ENCODE measurements around the gene HIC1. TPM values are rescaled to one million over a fixed set of nuclear protein-coding genes. Genes with fewer than 3 reads are reported as not detected.

Gene HIC1
- polyA plus RNA-seq, 1 donor (not counting 4 experiments of a cell fraction or from before 2014, with no cell fraction given), result 0.64 TPM

DNA sequence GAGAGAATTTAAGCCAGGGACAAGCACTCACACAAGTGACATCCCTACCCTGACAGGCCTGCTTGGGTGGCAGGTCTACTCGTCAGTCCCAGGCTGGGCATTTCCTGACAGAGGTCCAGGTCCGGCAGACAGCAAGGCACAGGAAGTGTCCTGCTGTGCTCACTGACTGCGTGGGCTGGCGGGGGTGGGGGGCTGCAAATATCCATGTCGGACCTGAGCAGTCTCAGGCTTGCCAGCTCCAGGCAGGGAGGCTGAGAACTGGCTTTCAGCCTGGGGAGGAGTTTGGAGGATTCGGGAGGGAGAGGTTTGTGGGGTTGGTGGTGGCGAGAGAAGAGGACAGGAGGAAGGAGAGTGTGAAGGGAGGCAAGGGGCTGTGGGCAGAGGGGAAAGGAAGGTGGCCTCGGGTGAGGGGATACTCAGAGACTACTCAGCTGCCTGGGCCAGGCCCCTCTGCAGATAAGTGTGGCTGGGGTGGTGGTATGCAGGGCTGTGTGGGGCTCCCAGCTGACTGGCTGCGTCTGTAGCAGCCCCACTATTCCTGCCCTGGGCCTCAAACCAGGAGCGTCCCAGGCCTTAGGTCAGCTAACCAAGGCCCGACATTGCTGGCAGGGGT lies 7.8 kb downstream of the HIC1 start:
- peaks cover 4% of the 10 kb centered on the region for H4K20me1 ChIP-seq (ENCODE audit: control insufficient read depth, extremely low read depth, insufficient read depth, low read length)
- no peak overlapping the region for H3K9ac ChIP-seq (ENCODE audit: control insufficient read depth, extremely low read depth, insufficient read depth, low read length)
- no peak overlapping the region for H3K4me3 ChIP-seq (ENCODE audit: control insufficient read depth in 2 of 3, extremely low read depth in 1 of 3, insufficient read depth in 2 of 3, low read depth in 1 of 3, low read length in 3 of 3)
- H3K4me1 ChIP-seq (ENCODE audit: control insufficient read depth, extremely low read depth, insufficient read depth, low read length), result no peaks in the 10 kb centered on the region
- no peak for DNase-seq (ENCODE audit: low read depth, low spot score)
- H3K36me3 ChIP-seq (ENCODE audit: control insufficient read depth in 2 of 2, extremely low read depth in 1 of 2, insufficient read depth in 2 of 2, low read length in 2 of 2), result peaks cover 20 to 28% of the 10 kb centered on the region in 2 experiments
- dilution Hi-C loops (cut with MboI; ENCODE audit: extremely low pct_ligation_motif_present, low sequenced_read_pairs), result no loop called here
- TF ChIP-seq, protein P1, sequence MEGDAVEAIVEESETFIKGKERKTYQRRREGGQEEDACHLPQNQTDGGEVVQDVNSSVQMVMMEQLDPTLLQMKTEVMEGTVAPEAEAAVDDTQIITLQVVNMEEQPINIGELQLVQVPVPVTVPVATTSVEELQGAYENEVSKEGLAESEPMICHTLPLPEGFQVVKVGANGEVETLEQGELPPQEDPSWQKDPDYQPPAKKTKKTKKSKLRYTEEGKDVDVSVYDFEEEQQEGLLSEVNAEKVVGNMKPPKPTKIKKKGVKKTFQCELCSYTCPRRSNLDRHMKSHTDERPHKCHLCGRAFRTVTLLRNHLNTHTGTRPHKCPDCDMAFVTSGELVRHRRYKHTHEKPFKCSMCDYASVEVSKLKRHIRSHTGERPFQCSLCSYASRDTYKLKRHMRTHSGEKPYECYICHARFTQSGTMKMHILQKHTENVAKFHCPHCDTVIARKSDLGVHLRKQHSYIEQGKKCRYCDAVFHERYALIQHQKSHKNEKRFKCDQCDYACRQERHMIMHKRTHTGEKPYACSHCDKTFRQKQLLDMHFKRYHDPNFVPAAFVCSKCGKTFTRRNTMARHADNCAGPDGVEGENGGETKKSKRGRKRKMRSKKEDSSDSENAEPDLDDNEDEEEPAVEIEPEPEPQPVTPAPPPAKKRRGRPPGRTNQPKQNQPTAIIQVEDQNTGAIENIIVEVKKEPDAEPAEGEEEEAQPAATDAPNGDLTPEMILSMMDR (optimal IDR thresholded peaks at IDR 0.05 in 1 of 3, IDR thresholded peaks at IDR 0.05 in 1 of 3, conservative IDR thresholded peaks at IDR 0.05 in 1 of 3; ENCODE audit: extremely low read depth in 1 of 3, insufficient read depth in 2 of 3, low read length in 3 of 3), result no peak
- TF ChIP-seq EZH2 (IDR thresholded peaks at IDR 0.05; ENCODE audit: low read length), result no peak
- no peak overlapping the region for H2AFZ ChIP-seq (ENCODE audit: control insufficient read depth, low read length)
- no peaks in the 10 kb centered on the region for H3K9me3 ChIP-seq (ENCODE audit: control insufficient read depth, low read depth, low read length)
- H3K79me2 ChIP-seq (ENCODE audit: control insufficient read depth, insufficient read depth, low read length), result peaks cover 3% of the 10 kb centered on the region
- no peak overlapping the region for H3K4me2 ChIP-seq (ENCODE audit: control insufficient read depth, extremely low read depth, insufficient read depth, low read depth, low read length)
- no peak overlapping the region for H3K27ac ChIP-seq (ENCODE audit: control insufficient read depth, insufficient read depth, low read length)
- H3K9me1 ChIP-seq (ENCODE audit: control insufficient read depth, extremely low read depth, insufficient read depth, low read length), result no peaks in the 10 kb centered on the region
- no peak for FAIRE-seq
- H3K27me3 ChIP-seq (ENCODE audit: control insufficient read depth, extremely low read depth, insufficient read depth, low read length), result no peaks in the 10 kb centered on the region

DNA sequence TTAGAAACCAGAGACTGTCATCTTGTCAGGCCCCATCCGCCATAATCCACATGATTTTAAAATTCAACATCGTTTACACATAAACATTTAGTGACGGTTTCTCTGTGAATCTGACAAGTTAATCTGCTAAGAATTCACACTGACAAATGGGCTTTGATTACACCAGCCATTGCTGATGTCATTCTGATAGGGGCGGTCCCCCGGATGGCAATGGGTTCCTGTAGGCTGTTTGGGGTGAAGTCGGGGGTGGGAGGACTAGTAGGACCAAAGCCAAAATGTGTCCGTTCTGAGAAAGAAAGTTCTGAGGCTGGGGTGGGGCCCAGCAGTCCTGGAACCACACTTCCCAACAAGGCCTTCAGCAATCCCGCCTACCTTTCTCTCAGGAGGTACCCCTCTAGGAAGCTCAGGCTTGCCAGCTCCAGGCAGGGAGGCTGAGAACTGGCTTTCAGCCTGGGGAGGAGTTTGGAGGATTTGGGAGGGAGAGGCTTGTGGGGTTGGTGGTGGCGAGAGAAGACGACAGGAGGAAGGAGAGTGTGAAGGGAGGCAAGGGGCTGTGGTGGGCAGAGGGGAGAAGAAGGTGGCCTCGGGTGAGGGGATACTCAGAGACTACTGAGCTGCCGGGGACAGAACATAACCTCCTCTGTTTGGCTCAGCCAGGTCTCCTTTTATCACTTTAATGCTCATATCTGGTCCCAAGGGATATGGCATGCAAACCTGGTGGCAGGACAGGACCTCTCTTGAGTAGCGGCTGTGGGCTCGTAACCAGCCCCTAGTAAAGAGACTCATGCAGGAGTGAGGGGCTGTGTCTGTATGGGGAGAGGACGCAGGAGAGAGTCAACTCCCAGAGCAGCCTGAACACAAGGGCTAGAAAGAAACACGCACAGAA lies 8.6 kb downstream of the HIC1 start:
- H3K9ac ChIP-seq (ENCODE audit: control insufficient read depth, extremely low read depth, insufficient read depth, low read length), result no peak overlapping the region
- TF ChIP-seq, protein P1 (optimal IDR thresholded peaks at IDR 0.05 in 1 of 3, IDR thresholded peaks at IDR 0.05 in 1 of 3, conservative IDR thresholded peaks at IDR 0.05 in 1 of 3; ENCODE audit: extremely low read depth in 1 of 3, insufficient read depth in 2 of 3, low read length in 3 of 3), result no peak
- H2AFZ ChIP-seq (ENCODE audit: control insufficient read depth, low read length), result no peak overlapping the region
- FAIRE-seq (no peak), DNase-seq (ENCODE audit: low read depth, low spot score) (no peak)
- no peak overlapping the region for H3K4me2 ChIP-seq (ENCODE audit: control insufficient read depth, extremely low read depth, insufficient read depth, low read depth, low read length)
- H3K79me2 ChIP-seq (ENCODE audit: control insufficient read depth, insufficient read depth, low read length), result no peaks in the 10 kb centered on the region
- dilution Hi-C loops (cut with MboI; ENCODE audit: extremely low pct_ligation_motif_present, low sequenced_read_pairs), result no loop called here
- H3K27ac ChIP-seq (ENCODE audit: control insufficient read depth, insufficient read depth, low read length), result no peak overlapping the region
- H3K27me3 ChIP-seq (ENCODE audit: control insufficient read depth, extremely low read depth, insufficient read depth, low read length), result no peaks in the 10 kb centered on the region
- peaks cover 21 to 36% of the 10 kb centered on the region in 2 experiments for H3K36me3 ChIP-seq (ENCODE audit: control insufficient read depth in 2 of 2, extremely low read depth in 1 of 2, insufficient read depth in 2 of 2, low read length in 2 of 2)
- no peaks in the 10 kb centered on the region for H3K9me3 ChIP-seq (ENCODE audit: control insufficient read depth, low read depth, low read length)
- peaks cover 3% of the 10 kb centered on the region for H3K4me1 ChIP-seq (ENCODE audit: control insufficient read depth, extremely low read depth, insufficient read depth, low read length)
- H4K20me1 ChIP-seq (ENCODE audit: control insufficient read depth, extremely low read depth, insufficient read depth, low read length), result no peaks in the 10 kb centered on the region
- H3K9me1 ChIP-seq (ENCODE audit: control insufficient read depth, extremely low read depth, insufficient read depth, low read length), result no peaks in the 10 kb centered on the region
- no peak overlapping the region for H3K4me3 ChIP-seq (ENCODE audit: control insufficient read depth in 2 of 3, extremely low read depth in 1 of 3, insufficient read depth in 2 of 3, low read depth in 1 of 3, low read length in 3 of 3)
